ENCODE results near the gene CYTH4. TPM values are rescaled to one million over a fixed set of nuclear protein-coding genes. Genes with fewer than 3 reads are reported as not detected.

CYTH4 gene
- total and polyA plus RNA-seq, 7 experiments from 2014 or later, result 49.5 to 227 (median 135) TPM

DNA sequence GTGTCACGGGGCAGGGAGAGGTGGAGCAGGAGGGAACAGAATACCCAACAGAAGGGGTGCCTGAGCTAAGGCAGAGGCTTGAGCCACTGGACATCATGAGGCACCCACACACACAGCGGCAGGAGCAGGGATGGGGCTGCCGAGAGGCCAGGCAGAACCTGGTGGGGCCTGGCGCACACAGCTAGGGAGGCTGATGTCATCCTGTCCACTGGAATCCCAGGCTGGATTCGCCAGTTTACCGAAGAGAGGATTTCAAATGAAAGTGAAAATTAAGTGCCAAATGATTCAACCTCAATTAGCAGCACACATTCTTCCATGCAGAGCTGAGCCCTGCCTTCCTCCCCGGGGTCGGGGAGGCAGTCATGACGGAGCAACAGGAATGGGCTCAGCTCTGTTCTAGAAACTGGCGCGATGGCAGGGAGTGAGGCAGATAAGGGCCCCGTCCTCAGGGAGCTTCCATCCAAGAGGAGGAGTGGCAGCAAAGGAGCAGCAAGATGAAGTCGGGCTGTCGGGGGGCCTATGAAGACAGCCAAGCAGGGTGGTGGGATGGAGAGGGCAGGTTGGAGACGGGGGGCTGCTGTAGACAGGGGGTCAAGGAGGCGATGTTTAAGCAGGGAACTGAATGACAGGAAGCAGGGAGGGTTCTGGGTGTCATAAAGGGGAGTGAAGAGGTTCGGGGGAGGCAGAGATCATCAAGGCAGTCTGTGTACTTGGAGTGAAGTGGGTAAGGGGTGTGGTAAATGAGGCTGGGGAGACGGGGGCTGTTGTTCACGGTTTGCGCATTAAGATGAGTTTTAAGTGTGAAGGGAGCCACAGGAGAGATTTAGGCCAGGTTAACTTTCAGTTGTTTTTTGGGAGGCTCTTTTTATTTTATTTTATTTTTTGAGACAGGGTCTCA, 44.7 kb upstream of the CYTH4 start:
- H3K9me3 Mint-ChIP-seq, result no peaks in the 10 kb centered on the region
- H3K27me3 ChIP-seq (ENCODE audit: control insufficient read depth in 2 of 2, insufficient read depth in 2 of 2, low read length in 2 of 2), result no peaks in the 10 kb centered on the region
- peak overlapping the region; percentile 49 for H3K4me3 ChIP-seq (ENCODE audit: low read length)
- intact Hi-C loops (cut with micrococcal nuclease), result loop anchor here (1.0 to 10.0 kb wide), 7 partner anchors 7 to 853 kb away; partner anchors contain the start of gene MYH9 (in 1 of the 2)
- ChIA-PET POLR2A (interaction anchor here (0.6 to 10.8 kb wide), 23 partner anchors 6 to 256 kb away, joined by 3 to 335 read pairs (median 5); partner anchors contain the start of genes IL2RB and MFNG), CTCF (interaction anchor here (0.5 to 10.3 kb wide), 23 partner anchors 8 to 708 kb away, joined by 3 to 184 read pairs (median 5); no protein-coding TSS in a partner anchor)
- peak overlapping the region; percentile 93 to 100 (median 98) for H3K27ac Mint-ChIP-seq
- H3K4me1 Mint-ChIP-seq, result peaks cover 80 to 100% (median 95%) of the 10 kb centered on the region in 7 donors
- H3K4me3 Mint-ChIP-seq, result peak overlapping the region; percentile 85 to 99 (median 92)
- H3K36me3 Mint-ChIP-seq, result peaks cover 14 to 74% (median 42%) of the 10 kb centered on the region in 5 donors
- peak overlapping the region; percentile 86 for H3K27ac ChIP-seq (ENCODE audit: low read depth, low read length)
- H3K27me3 Mint-ChIP-seq, result no peaks in the 10 kb centered on the region
- peaks cover 20 to 74% (median 33%) of the 10 kb centered on the region in 3 experiments for H3K36me3 ChIP-seq (ENCODE audit: control insufficient read depth in 2 of 3, insufficient read depth in 3 of 3, low read length in 3 of 3)
- ATAC-seq (no peak), DNase-seq (peak in 6 of 9 donors; percentile 21 to 63 (median 46))
- H3K9me3 ChIP-seq (ENCODE audit: control insufficient read depth in 2 of 3, low read length in 3 of 3), result no peaks in the 10 kb centered on the region
- peaks cover 87 to 90% of the 10 kb centered on the region in 2 donors for H3K4me1 ChIP-seq (ENCODE audit: control insufficient read depth in 2 of 2, insufficient read depth in 2 of 2, low read length in 2 of 2)

DNA sequence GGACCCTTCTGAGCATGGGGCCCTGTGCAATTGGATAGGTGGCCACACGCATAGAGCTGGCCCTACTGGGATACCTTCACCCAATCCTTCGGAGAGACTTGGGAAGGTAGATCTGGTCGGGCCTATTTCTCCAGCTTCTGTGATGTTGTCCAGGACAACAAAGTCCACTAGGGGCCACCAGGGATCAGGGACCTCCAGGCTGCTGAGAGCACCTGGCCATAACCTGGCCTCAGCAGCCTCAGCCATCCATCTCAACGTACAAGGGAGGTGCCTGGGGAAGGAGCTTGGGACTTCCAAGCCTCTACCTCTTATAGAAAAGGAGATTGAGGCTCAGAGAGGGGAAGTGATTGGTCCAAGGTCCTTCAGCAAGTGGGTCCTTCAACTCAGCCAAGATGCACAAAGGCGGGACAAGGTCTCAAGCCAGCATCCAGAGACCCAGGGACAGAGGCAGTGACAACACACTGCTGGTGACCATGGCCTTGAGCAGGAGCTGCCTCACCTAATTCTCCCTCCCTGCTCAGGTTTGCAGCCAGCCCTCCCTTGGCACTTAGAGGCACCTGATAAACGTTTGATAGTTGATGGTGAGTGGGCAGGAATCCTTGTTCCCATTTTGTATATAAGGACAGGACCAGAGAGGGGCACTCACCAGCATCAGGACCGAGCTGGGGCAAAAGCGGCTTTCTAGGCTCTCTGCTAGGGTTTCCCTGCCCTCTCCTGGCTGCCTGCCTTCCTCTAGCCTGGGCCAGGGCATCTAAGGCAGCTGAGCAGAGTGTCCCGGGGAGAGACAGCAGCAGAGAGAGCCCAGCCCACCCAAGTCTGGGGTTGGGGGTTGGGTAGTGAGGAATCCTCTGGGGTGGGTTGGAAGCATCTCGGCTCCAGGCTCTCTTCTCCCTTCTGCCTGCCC, 42.7 kb upstream of the CYTH4 start:
- Mint-ChIP-seq H3K27me3 (no peaks in the 10 kb centered on the region), H3K4me3 (peak overlapping the region; percentile 86 to 99 (median 97)), H3K36me3 (peaks cover 14 to 67% (median 35%) of the 10 kb centered on the region in 5 donors), H3K27ac (peak overlapping the region; percentile 96 to 100 (median 98)), H3K9me3 (no peaks in the 10 kb centered on the region), H3K4me1 (peaks cover 72 to 87% (median 84%) of the 10 kb centered on the region in 7 donors)
- peak in 1 of 9 donors; percentile 23 for DNase-seq
- no peaks in the 10 kb centered on the region for H3K9me3 ChIP-seq (ENCODE audit: control insufficient read depth in 2 of 3, low read length in 3 of 3)
- H3K27me3 ChIP-seq (ENCODE audit: control insufficient read depth in 2 of 2, insufficient read depth in 2 of 2, low read length in 2 of 2), result no peaks in the 10 kb centered on the region
- intact Hi-C loops (cut with micrococcal nuclease), result loop anchor here (2.0 to 10.0 kb wide), 6 partner anchors 73 to 855 kb away; partner anchors contain the start of genes GGA1 (in 2 of the 2), IL2RB (in 1 of the 2) and MYH9 (in 1 of the 2)
- peaks cover 15 to 57% (median 29%) of the 10 kb centered on the region in 3 experiments for H3K36me3 ChIP-seq (ENCODE audit: control insufficient read depth in 2 of 3, insufficient read depth in 3 of 3, low read length in 3 of 3)
- ATAC-seq, result no peak
- H3K27ac ChIP-seq (ENCODE audit: low read depth, low read length), result peak overlapping the region; percentile 86
- peaks cover 74 to 76% of the 10 kb centered on the region in 2 donors for H3K4me1 ChIP-seq (ENCODE audit: control insufficient read depth in 2 of 2, insufficient read depth in 2 of 2, low read length in 2 of 2)
- H3K4me3 ChIP-seq (ENCODE audit: low read length), result peak overlapping the region; percentile 49
- POLR2A ChIA-PET, result interaction anchor here (0.6 to 10.8 kb wide), 13 partner anchors 8 to 464 kb away, joined by 3 to 335 read pairs (median 7); partner anchors contain the start of gene MFNG
- CTCF ChIA-PET, result interaction anchor here (0.8 to 10.3 kb wide), 10 partner anchors 10 to 117 kb away, joined by 3 to 184 read pairs (median 8); no protein-coding TSS in a partner anchor

DNA sequence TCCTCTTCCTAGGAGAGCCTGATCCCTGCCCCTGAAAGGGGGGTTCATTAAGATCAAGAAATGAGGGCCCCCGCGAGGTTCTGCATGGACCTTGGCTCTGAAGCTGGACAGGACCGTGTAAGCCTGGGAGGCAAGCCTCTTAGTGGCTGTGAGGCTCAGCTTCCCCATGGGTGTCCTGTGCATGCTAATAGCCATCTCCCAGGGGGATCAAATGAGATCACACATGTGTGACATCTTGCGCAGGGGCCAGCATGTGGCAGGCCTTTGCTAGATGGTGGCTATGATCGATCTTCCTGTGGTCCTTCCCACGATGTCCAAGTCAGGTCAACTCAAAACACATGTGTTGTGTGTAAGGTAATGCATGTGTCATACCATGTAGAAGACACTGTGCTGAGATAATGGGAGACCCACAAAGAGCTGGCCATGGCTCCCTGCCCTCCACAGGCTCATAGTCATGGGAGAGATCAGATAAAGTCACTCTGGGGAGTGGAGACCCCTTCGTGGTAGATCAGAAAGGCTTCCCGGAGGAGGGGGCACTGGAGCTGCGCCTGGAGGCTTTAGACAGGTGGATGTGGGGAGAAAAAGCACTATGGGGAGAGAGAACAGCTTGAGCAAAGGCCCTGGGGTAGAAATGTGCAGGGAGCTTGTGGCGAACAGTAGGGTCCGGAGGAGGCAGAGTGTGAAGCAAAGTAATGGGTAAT, 41.9 kb upstream of the CYTH4 start:
- H3K4me3 ChIP-seq (ENCODE audit: low read length), result no peak overlapping the region
- H3K4me1 ChIP-seq (ENCODE audit: control insufficient read depth in 2 of 2, insufficient read depth in 2 of 2, low read length in 2 of 2), result peaks cover 74 to 76% of the 10 kb centered on the region in 2 donors
- intact Hi-C loops (cut with micrococcal nuclease), result loop anchor here (5.0 kb wide), 3 partner anchors 93 to 507 kb away; partner anchors contain the start of genes GGA1 (in 2 of the 2) and IL2RB (in 1 of the 2)
- CTCF ChIA-PET, result interaction anchor here (1.1 to 10.3 kb wide), 5 partner anchors 11 to 39 kb away, joined by 3 to 184 read pairs (median 37); no protein-coding TSS in a partner anchor
- H3K27ac Mint-ChIP-seq, result peak overlapping the region; percentile 91 to 99 (median 97)
- peaks cover 14 to 50% (median 28%) of the 10 kb centered on the region in 3 experiments for H3K36me3 ChIP-seq (ENCODE audit: control insufficient read depth in 2 of 3, insufficient read depth in 3 of 3, low read length in 3 of 3)
- peak overlapping the region; percentile 86 for H3K27ac ChIP-seq (ENCODE audit: low read depth, low read length)
- POLR2A ChIA-PET, result interaction anchor here (1.3 to 10.8 kb wide), 9 partner anchors 9 to 77 kb away, joined by 4 to 335 read pairs (median 68); no protein-coding TSS in a partner anchor
- H3K4me3 Mint-ChIP-seq, result peak overlapping the region; percentile 86 to 99 (median 98)
- DNase-seq (peak in 1 of 9 donors; percentile 21), ATAC-seq (no peak)
- H3K27me3 ChIP-seq (ENCODE audit: control insufficient read depth in 2 of 2, insufficient read depth in 2 of 2, low read length in 2 of 2), result no peaks in the 10 kb centered on the region
- H3K9me3 ChIP-seq (ENCODE audit: control insufficient read depth in 2 of 3, low read length in 3 of 3), result no peaks in the 10 kb centered on the region
- peaks cover 69 to 85% (median 84%) of the 10 kb centered on the region in 7 donors for H3K4me1 Mint-ChIP-seq
- H3K36me3 Mint-ChIP-seq, result peaks cover 14 to 61% (median 31%) of the 10 kb centered on the region in 5 donors
- no peaks in the 10 kb centered on the region for H3K27me3 Mint-ChIP-seq
- no peaks in the 10 kb centered on the region for H3K9me3 Mint-ChIP-seq

DNA sequence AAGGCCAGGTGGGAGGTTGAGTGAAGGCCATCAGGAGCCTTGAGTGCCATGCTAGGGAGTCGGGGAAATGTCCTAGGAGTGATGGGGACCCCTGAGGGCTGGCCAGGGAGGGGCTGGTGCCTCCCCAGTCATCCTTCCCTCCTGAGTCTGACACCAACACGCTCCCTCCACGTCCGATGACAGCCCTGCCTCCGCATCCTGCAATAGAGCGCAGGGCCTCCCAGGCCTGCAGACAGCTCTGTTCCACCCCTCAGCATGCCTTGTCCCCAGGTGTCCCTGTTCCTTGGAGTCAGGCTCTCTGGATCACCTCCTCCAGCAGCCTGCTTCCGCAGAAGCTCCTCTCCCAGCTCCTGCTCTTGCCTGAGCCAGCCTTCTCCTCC, 41.4 kb upstream of the CYTH4 start:
- H3K27me3 ChIP-seq (ENCODE audit: control insufficient read depth in 2 of 2, insufficient read depth in 2 of 2, low read length in 2 of 2), result no peaks in the 10 kb centered on the region
- Mint-ChIP-seq H3K9me3 (no peaks in the 10 kb centered on the region), H3K36me3 (peaks cover 14 to 60% (median 28%) of the 10 kb centered on the region in 5 donors), H3K4me1 (peaks cover 65 to 84% (median 83%) of the 10 kb centered on the region in 7 donors), H3K4me3 (peak overlapping the region; percentile 86 to 99 (median 98)), H3K27ac (peak overlapping the region; percentile 91 to 99 (median 97)), H3K27me3 (no peaks in the 10 kb centered on the region)
- ChIA-PET POLR2A (interaction anchor here (0.6 to 10.8 kb wide), 11 partner anchors 10 to 367 kb away, joined by 3 to 335 read pairs (median 40); partner anchors contain the start of gene IL2RB), CTCF (interaction anchor here (1.1 to 10.3 kb wide), 5 partner anchors 11 to 40 kb away, joined by 3 to 184 read pairs (median 37); no protein-coding TSS in a partner anchor)
- ATAC-seq (no peak), DNase-seq (peak in 1 of 9 donors; percentile 36)
- peaks cover 70 to 71% of the 10 kb centered on the region in 2 donors for H3K4me1 ChIP-seq (ENCODE audit: control insufficient read depth in 2 of 2, insufficient read depth in 2 of 2, low read length in 2 of 2)
- H3K4me3 ChIP-seq (ENCODE audit: low read length), result peak overlapping the region; percentile 90
- H3K27ac ChIP-seq (ENCODE audit: low read depth, low read length), result peak overlapping the region; percentile 86
- H3K9me3 ChIP-seq (ENCODE audit: control insufficient read depth in 2 of 3, low read length in 3 of 3), result no peaks in the 10 kb centered on the region
- intact Hi-C loops (cut with micrococcal nuclease), result loop anchor here (5.0 kb wide), 3 partner anchors 94 to 506 kb away; partner anchors contain the start of genes GGA1 (in 2 of the 2) and IL2RB (in 1 of the 2)
- H3K36me3 ChIP-seq (ENCODE audit: control insufficient read depth in 2 of 3, insufficient read depth in 3 of 3, low read length in 3 of 3), result peaks cover 14 to 44% (median 23%) of the 10 kb centered on the region in 3 experiments

Data from naive thymus-derived CD4-positive, alpha-beta T cell (primary cell).